Smooth muscle cell (in vitro differentiated cells): Measurements from ENCODE around the gene SYN1. TPM values are rescaled to one million over a fixed set of nuclear protein-coding genes. Genes with fewer than 3 reads are reported as not detected.

Experiments used
- DNase-seq: peaks from one replicate; lab custom pipeline; 2025; ENCODE audit not compliant: unreplicated experiment; lab: John Stamatoyannopoulos, UW
- H2AFZ ChIP-seq: fragments of 200-600 bp; sonication (generic); 2 replicates; pipeline ENCODE4 v1.6.0; 2016; ENCODE audit warnings: antibody characterized with exemption, low read depth, mild to moderate bottlenecking
- H3F3A ChIP-seq: fragments of 200-600 bp; sonication (generic); 2 replicates; pipeline ENCODE4 v1.6.0; 2017; ENCODE audit warnings: antibody characterized with exemption, low read depth
- H3K27ac ChIP-seq: fragments of 200-600 bp; sonication (generic); 2 replicates; pipeline ENCODE4 v1.5.1; 2016; ENCODE audit warnings: low read depth, mild to moderate bottlenecking
- H3K27me3 ChIP-seq: fragments of 200-600 bp; sonication (generic); 2 replicates; pipeline ENCODE4 v1.6.1; 2016; ENCODE audit warnings: low read depth, mild to moderate bottlenecking
- H3K36me3 ChIP-seq: fragments of 200-600 bp; sonication (generic); 2 replicates; pipeline ENCODE4 v1.5.1; 2016; ENCODE audit warnings: low read depth
- H3K4me1 ChIP-seq: fragments of 200-600 bp; sonication (generic); 2 replicates; pipeline ENCODE4 v1.5.1; 2016; ENCODE audit warnings: low read depth
- H3K4me2 ChIP-seq: fragments of 200-600 bp; sonication (generic); 2 replicates; pipeline ENCODE4 v1.6.0; 2016; ENCODE audit warnings: mild to moderate bottlenecking
- H3K4me3 ChIP-seq: fragments of 200-600 bp; sonication (generic); 2 replicates; pipeline ENCODE4 v1.5.1; 2016; ENCODE audit warnings: mild to moderate bottlenecking
- H3K79me2 ChIP-seq: fragments of 200-600 bp; sonication (generic); 2 replicates; pipeline ENCODE4 v1.6.0; 2016; ENCODE audit warnings: low read depth, mild to moderate bottlenecking
- H3K9ac ChIP-seq: fragments of 200-600 bp; sonication (generic); 2 replicates; pipeline ENCODE4 v1.6.0; 2016; ENCODE audit warnings: low read depth
- H3K9me3 ChIP-seq: fragments of 200-600 bp; sonication (generic); replicated peaks from 2 replicates; pipeline ENCODE4 v1.5.1; 2016; ENCODE audit warnings: low read depth
- H4K20me1 ChIP-seq: fragments of 200-600 bp; sonication (generic); 2 replicates; pipeline ENCODE4 v1.6.0; 2016; ENCODE audit warnings: low read depth
- WGBS: methylation state at CpG from one replicate; pipeline ENCODE4 v1.1.7; 2016; ENCODE audit warnings: low lambda C conversion rate; 5-methylcytosine and 5-hydroxymethylcytosine counted together
- polyA plus RNA-seq: library from polyadenylated mRNA; unstranded; fragments of >200 nt; fragmentation: Nextera tagmentation; extraction: Ambion mirVana; gene quantifications from 2 replicates; pipeline ENCODE4 v1.2.1, GENCODE V29; 2016
- total RNA-seq: library from RNA; depleted of rRNA; stranded (reverse); fragments of >200 nt; gene quantifications from 2 replicates; pipeline ENCODE4 v1.2.3, GENCODE V29; 2014
- TF ChIP-seq, protein P1 (sequence below): fragments of 200-600 bp; sonication (generic); IDR thresholded peaks from 2 replicates; pipeline ENCODE4 v1.5.1; 2017; ENCODE audit warnings: borderline replicate concordance, mild to moderate bottlenecking, antibody characterized with exemption; ENCODE audit not compliant: insufficient read depth, poor library complexity, severe bottlenecking

The SYN1 gene
- total and polyA plus RNA-seq, 2 experiments from 2014 or later = 5.1 to 9.1 TPM

DNA sequence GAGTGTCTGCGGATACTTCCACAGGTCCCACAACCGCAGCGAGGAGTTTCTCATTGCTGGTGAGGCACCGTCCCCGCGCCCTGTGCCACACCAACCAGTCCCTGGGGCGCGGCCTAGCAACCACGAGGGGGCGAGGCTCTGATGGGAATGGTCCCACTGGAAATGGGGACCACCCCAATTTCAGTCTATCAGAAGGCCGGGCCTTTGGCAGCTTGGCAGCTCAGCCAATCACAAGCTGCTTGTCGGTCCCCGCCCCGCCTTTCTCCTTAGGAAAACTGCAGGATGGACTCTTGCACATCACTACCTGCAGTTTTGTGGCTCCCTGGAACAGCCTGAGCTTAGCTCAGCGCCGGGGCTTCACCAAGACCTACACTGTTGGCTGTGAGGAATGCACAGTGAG, 34.4 kb downstream of the SYN1 start:
- peaks cover 29% of the 10 kb centered on the region for H4K20me1 ChIP-seq
- no peaks in the 10 kb centered on the region for H3F3A ChIP-seq
- H3K4me3 ChIP-seq = no peak overlapping the region
- H3K4me1 ChIP-seq = no peaks in the 10 kb centered on the region
- peak overlapping the region; percentile 86 for H3K4me2 ChIP-seq
- H3K9me3 ChIP-seq = no peaks in the 10 kb centered on the region
- no peaks in the 10 kb centered on the region for H3K27me3 ChIP-seq
- no peak overlapping the region for H3K9ac ChIP-seq
- H3K79me2 ChIP-seq = peaks cover 17% of the 10 kb centered on the region
- no peak overlapping the region for H2AFZ ChIP-seq
- WGBS = 83% methylated on average over 16 of the region's 16 CpGs
- no peaks in the 10 kb centered on the region for H3K36me3 ChIP-seq
- H3K27ac ChIP-seq = peak overlapping the region; percentile 35
- TF ChIP-seq, protein P1, sequence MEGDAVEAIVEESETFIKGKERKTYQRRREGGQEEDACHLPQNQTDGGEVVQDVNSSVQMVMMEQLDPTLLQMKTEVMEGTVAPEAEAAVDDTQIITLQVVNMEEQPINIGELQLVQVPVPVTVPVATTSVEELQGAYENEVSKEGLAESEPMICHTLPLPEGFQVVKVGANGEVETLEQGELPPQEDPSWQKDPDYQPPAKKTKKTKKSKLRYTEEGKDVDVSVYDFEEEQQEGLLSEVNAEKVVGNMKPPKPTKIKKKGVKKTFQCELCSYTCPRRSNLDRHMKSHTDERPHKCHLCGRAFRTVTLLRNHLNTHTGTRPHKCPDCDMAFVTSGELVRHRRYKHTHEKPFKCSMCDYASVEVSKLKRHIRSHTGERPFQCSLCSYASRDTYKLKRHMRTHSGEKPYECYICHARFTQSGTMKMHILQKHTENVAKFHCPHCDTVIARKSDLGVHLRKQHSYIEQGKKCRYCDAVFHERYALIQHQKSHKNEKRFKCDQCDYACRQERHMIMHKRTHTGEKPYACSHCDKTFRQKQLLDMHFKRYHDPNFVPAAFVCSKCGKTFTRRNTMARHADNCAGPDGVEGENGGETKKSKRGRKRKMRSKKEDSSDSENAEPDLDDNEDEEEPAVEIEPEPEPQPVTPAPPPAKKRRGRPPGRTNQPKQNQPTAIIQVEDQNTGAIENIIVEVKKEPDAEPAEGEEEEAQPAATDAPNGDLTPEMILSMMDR = no peak
- DNase-seq = no peak

DNA sequence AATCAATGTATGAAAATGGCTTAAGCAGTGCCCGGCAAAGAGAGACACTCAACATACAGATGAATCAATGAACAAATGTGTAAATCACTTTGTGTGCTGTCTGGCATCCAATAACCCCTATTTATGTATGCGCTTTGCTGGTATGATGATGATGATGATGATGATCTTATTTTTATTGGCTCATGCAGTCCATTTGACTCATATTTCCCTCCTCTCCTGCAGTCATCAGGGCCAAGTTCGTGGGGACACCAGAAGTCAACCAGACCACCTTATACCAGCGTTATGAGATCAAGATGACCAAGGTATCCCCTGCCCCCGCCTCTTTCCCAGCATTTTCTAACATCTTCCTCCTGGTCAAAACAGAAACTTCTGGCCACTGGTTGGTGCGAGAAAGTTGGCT, 34.9 kb downstream of the SYN1 start:
- 81% methylated on average over 6 of the region's 6 CpGs for WGBS
- Histone ChIP-seq H3K4me3 (peak overlapping the region; percentile 13), H4K20me1 (peaks cover 29% of the 10 kb centered on the region), H3K27ac (peak overlapping the region; percentile 35), H3K9ac (no peak overlapping the region), H3K9me3 (no peaks in the 10 kb centered on the region), H3K36me3 (no peaks in the 10 kb centered on the region), H2AFZ (no peak overlapping the region), H3K27me3 (no peaks in the 10 kb centered on the region), H3K4me2 (peak overlapping the region; percentile 86), H3K79me2 (peaks cover 17% of the 10 kb centered on the region), H3K4me1 (no peaks in the 10 kb centered on the region), H3F3A (no peaks in the 10 kb centered on the region)
- TF ChIP-seq, protein P1 = no peak
- no peak for DNase-seq

DNA sequence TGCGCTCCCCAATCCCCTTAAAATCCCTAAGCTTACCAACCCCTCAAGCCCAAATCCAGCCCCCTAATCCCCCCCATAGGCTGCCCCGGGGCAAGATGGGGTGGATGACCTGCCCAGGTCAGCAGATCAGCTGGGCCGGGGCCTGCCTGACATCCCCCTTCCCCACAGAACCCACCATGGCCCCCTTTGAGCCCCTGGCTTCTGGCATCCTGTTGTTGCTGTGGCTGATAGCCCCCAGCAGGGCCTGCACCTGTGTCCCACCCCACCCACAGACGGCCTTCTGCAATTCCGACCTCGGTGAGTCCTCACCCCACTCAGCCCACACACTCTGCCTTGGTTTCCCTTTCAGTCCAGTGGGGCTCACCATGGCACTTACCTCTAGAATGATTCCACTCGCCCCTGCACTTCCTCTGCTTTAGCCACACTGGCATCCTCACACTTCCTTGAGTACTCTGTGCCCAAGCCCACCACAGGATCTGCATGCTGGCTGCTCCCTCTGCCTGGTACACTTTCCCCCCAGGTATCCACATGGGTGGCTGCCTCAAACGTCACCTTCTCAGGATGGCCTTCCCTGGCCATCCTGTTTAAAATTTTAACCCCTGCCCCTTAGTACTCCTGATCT, 36.3 kb downstream of the SYN1 start:
- peak overlapping the region; percentile 74 for H3K9ac ChIP-seq
- 77% methylated on average over 6 of the region's 8 CpGs for WGBS

More for the DNA sequence above, 36.3 kb downstream of the SYN1 start:
- Histone ChIP-seq H3K4me3 (peak overlapping the region; percentile 64), H4K20me1 (peaks cover 29% of the 10 kb centered on the region), H3K27ac (peak overlapping the region; percentile 76), H3K36me3 (no peaks in the 10 kb centered on the region), H3K4me2 (peak overlapping the region; percentile 86), H3K79me2 (peaks cover 17% of the 10 kb centered on the region), H3K9me3 (no peaks in the 10 kb centered on the region), H2AFZ (no peak overlapping the region), H3F3A (no peaks in the 10 kb centered on the region), H3K27me3 (no peaks in the 10 kb centered on the region), H3K4me1 (no peaks in the 10 kb centered on the region)
- no peak for DNase-seq
- TF ChIP-seq, protein P1 = no peak
